Brain pericyte (primary cell): ENCODE measurements around the gene ADGRG1.
"Not testable (repeated sequence)": the region's sequence is repeated elsewhere in the genome, so short reads cannot be mapped to it uniquely, and the experiment has no call there.

ENCODE experiments used
- DNase-seq: peaks from one replicate; pipeline ENCODE4 v3.0.0-alpha.2; 2012; ENCODE audit warnings: low read depth, low spot score

The ADGRG1 gene

GRCh38 chr16:57666353-57667047 is 38.1 kb downstream of the ADGRG1 start:
- no peak for DNase-seq

GRCh38 chr16:57667048-57667525 is 38.7 kb downstream of the ADGRG1 start:
- no peak for DNase-seq

- no peak for DNase-seq
These were observed 39.3 kb downstream of the ADGRG1 start for GRCh38 chr16:57667526-57668262.

GRCh38 chr16:57668263-57668571 is 39.8 kb downstream of the ADGRG1 start, which contains the start of gene ADGRG3:
Gene ADGRG3 (plus strand): TSS chr16:57668306. CDS start chr16:57668348, 42 bp downstream.
- DNase-seq = no peak

- DNase-seq = no peak
These were observed 40.4 kb downstream of the ADGRG1 start for GRCh38 chr16:57668630-57669475.

GRCh38 chr16:57669476-57670162 is 41.2 kb downstream of the ADGRG1 start:
- DNase-seq = no peak

GRCh38 chr16:57670196-57670595 is 41.8 kb downstream of the ADGRG1 start:
- DNase-seq = no peak

GRCh38 chr16:57671451-57671850 is 43.0 kb downstream of the ADGRG1 start:
- DNase-seq = not testable (repeated sequence)

- no peak for DNase-seq
These were observed 44.0 kb downstream of the ADGRG1 start for GRCh38 chr16:57672416-57672815.

- DNase-seq = no peak
These were observed 44.4 kb downstream of the ADGRG1 start for GRCh38 chr16:57672824-57673223.

GRCh38 chr16:57675741-57676551 is 47.5 kb downstream of the ADGRG1 start:
- no peak for DNase-seq

- no peak for DNase-seq
These were observed 48.2 kb downstream of the ADGRG1 start for GRCh38 chr16:57676553-57677085.

- no peak for DNase-seq
These were observed 49.4 kb downstream of the ADGRG1 start for GRCh38 chr16:57677622-57678369.

GRCh38 chr16:57679016-57679415 is 50.6 kb downstream of the ADGRG1 start:
- DNase-seq = no peak

- no peak for DNase-seq
These were observed 51.5 kb downstream of the ADGRG1 start for GRCh38 chr16:57679767-57680482.

- no peak for DNase-seq
These were observed 52.5 kb downstream of the ADGRG1 start for GRCh38 chr16:57680842-57681375.

- no peak for DNase-seq
These were observed 53.7 kb downstream of the ADGRG1 start for GRCh38 chr16:57681950-57682728.
